ENCODE results near the gene ACOT8.

DNA sequence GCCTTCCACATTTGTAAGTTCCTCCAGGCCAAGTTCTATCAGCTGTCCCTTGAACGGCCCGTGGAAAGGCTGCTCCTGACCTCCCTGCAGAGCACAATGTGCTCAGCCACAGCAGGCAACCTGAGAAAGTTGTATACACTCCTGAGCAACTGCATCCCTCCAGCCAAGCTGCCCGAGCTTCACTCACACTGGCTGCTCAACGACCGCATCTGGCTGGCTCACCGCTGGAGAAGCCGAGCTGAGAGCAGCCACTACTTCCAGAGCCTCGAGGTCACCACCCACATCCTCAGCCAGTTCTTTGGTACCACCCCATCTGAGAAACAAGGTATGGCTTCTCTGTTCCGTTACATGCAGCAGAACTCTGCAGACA, 25.9 kb upstream of the ACOT8 start:
- TF ChIP-seq EZH2 (IDR thresholded peaks at IDR 0.05; ENCODE audit: borderline replicate concordance, insufficient read depth, low read depth, low read length, poor library complexity, severe bottlenecking) = no peak
- TF ChIP-seq, protein P1, sequence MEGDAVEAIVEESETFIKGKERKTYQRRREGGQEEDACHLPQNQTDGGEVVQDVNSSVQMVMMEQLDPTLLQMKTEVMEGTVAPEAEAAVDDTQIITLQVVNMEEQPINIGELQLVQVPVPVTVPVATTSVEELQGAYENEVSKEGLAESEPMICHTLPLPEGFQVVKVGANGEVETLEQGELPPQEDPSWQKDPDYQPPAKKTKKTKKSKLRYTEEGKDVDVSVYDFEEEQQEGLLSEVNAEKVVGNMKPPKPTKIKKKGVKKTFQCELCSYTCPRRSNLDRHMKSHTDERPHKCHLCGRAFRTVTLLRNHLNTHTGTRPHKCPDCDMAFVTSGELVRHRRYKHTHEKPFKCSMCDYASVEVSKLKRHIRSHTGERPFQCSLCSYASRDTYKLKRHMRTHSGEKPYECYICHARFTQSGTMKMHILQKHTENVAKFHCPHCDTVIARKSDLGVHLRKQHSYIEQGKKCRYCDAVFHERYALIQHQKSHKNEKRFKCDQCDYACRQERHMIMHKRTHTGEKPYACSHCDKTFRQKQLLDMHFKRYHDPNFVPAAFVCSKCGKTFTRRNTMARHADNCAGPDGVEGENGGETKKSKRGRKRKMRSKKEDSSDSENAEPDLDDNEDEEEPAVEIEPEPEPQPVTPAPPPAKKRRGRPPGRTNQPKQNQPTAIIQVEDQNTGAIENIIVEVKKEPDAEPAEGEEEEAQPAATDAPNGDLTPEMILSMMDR (IDR thresholded peaks at IDR 0.05) = no peak

Measured in B cell (primary cell).